ENCODE data around the gene DYNC1H1.
A peak's percentile ranks its signal among the peaks of the same experiment; 100 is the strongest.

The DYNC1H1 gene

DNA sequence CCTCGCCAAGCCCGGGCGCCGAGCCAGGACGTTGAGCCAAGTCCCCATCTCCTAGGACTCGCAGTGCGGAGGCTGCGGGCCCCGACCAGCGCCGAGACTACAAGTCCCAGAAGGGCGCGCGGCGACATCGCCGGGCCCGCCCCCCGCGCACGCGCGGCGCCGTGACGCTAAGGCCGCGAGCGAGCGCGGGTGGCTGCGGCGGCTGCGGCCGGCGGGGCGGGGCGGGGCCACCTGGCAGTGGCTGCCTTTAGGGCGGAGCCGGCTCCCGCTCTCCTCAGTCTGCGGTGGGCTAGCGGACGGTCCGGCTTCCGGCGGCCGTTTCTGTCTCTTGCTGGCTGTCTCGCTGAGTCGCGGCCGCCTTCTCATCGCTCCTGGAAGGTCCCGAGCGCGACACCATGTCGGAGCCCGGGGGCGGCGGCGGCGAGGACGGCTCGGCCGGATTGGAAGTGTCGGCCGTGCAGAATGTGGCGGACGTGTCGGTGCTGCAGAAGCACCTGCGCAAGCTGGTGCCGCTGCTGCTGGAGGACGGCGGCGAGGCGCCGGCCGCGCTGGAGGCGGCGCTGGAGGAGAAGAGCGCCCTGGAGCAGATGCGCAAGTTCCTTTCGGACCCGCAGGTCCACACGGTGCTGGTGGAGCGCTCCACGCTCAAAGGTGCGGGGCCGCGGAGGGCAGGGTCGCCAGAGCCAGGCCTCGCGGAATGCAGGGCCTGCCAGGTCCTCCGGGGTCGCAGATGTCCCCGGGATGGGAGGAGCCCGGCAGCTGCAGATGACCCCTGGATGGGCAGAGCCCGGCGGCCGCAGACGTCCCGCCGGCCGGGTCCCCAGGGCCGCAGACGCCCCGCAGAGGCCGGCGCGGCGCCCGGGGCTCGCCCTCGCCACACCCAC is at the start of gene DYNC1H1:
Gene DYNC1H1, plus strand, starts transcription at position 277 of the 884 bp plus-strand sequence. Its CDS starts 119 bp downstream, at position 396.
- DNase-seq (ENCODE audit: low read depth in 2 of 2): peak; percentile 87 to 90

DNA sequence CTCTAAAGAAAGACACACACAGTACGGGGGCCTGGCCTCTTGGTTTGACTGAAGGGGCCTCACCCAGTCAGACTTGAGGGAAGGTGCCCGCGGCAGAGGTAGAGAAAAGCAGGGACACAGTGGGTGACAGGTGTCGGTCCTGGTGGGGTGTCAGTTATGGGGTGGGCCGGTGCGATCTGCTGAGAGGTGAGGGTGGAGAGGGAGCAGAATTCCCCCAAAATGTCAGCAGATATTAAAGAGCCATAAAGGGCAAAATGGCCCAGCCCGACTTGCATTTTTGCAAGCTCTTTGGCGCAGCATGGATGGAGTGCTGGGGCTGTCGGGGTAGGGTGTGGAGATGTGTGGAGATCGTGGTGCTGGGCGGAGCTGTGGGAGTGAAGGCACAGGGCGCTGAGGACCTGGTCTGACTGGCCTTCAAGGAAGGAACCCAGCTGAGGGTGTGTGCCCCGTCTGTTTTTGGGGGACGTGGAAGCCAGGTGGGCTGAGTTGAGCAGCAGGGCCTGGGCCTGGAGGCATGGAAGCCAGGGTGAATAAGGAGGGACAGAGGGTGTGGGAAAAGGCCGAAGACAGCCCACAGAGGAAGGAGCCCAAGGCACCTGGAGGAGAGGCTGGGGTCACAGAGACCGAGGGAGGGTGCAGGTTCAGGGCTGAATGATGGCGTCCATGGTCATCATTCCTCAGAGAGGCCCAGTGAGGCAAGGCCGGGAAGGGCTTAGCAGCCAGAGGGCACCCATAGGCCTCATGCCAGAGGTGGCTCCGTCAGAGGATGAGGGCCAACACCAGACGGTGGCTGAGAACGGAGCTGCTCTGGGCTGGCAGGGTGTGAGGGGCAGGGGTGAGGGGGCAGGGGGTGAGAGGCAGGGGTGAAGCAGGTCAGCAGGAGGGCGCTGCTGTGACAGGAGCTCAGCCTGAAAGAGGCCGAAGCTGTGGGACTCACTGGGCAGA is 48.2 kb upstream of the DYNC1H1 start:
- DNase-seq (ENCODE audit: low read depth in 2 of 2): no peak

DNA sequence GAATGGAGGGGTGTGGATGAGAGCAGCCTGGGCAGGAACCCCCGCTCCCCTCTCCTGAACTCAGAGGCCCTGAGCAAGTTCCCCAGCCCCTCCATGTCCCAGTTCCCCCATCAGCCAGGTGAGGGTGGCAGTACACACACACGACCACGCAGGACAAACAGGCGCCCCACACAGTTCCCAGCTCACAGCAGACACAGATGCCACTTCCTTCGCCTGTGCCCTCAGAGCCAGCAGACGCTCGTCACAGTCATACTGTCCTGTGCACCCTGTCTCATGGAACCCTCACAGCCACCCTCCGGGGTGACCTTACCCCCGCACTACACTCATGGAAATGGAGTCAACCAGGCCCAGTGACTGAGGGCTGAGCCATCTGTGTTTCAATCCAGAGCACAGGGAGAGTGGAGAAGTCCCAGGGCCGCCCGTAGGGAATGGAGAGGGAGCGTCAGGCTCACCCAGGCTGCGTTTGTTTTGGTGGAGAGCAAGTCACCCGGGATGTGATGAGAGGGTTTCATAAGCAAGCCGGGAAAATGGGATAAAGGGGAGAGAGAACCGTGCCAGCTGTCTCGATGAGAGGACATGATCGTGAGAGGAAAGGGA is 47.5 kb upstream of the DYNC1H1 start:
- no peak for DNase-seq (ENCODE audit: low read depth in 2 of 2)

DNA sequence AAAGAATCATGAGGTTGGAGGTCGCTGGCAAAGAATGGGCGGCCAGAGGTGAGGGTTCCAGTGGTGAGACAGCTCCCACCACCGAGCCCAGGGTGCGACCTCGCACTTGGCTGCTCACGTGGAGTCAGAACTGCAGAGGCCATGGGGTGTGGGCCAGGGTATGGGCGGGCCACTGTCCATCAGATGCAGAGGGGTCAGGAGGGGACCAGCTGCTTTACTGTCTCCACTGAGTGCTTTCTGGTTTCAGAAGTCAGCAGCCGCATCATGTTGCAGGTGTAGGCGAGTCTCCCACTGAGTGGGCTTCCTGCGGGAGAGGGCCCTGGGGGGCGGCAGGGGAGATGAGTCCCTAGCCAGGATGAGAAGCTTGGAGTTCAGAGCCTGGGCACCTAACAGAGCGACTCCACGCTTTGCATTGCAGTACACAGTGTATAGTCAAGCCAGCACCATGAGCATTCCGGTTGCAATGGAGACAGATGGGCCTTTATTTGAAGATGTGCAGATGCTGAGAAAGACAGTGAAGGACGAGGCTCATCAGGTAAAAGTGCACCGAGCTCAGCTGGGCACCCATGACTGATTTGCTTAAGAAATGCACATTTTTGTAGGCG is 46.9 kb upstream of the DYNC1H1 start:
- no peak for DNase-seq (ENCODE audit: low read depth in 2 of 2)

DNA sequence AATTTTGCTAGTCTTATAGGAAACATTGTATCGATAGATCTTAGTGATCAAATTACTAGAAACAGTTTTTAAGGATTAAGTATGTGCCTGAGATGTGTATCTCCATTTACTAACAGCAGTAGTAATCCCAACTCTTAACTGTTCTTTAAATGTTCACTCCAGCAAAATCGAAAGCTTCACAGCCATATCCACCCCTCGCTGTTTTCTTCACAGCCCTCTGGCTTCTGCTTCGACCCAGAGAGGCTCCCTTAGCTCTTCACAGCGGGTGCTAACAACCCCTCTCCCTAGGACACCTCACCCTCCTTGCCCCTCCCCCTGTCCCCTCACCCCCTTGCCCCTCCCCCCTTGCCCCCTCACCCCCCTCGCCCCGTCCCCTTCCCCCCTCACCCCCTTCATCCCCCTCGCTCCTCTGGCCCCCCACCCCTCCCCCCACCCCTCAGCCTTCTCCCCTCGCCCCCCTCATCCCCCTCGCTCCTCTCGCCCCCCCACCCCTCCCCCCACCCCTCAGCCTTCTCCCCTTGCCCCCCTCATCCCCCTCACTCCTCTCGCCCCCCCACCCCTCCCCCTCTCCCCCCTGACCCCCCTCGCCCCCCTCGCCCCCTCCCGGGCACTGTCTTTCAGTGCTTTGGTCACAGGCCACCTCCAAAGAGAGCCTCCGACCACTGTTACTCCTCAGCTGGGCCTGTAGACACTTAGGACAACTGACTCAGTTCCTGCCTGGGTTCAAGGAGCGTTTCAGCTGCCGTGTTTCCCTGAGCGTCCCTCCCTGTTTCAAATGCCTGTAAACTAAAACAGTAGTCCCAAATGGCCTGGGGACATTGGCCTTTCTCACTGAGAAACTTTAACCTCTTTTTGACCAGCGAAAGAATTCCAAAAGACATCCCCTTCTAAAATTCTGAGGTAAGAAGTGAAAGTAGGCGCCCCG is 46.0 kb upstream of the DYNC1H1 start:
- DNase-seq (ENCODE audit: low read depth in 2 of 2): no peak

DNA sequence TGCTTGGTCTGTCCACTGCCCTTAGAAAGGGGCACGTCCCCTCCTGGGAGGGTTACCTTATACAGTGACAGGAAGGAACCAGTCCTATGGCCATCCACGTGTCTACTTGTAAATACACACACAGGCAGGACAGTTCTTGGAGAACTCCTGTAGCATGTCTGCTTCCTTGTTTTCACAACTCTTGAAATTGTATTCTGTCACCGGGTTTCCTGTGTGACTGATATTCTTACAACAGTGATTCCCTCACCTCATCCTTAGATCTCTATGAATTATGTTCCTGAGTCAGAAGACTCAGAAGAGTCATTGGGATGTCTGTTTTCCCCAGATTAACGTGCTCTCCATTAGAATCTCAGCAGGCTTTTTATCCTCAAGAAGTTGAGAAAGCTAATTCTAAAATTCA is 44.1 kb upstream of the DYNC1H1 start:
- DNase-seq (ENCODE audit: low read depth in 2 of 2): no peak

DNA sequence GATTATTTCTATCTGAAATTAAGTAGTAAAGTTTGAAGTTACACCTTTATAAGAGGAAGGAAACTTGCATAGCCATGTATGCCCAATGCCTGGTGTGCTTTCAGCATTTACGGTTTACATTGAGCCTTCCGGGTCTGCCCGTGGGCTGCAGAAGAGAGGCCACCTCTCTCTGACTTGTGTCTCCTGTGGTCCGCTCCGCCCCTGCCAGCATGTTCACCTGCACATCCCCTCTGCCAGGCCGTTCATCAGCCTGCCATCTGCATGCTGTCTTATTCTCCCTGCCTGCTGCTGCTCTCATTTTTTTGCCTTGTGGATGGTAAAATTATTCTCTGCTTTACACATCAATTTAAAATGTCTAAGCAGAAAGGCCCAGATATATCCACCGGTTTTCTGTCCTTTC is 41.5 kb upstream of the DYNC1H1 start:
- DNase-seq (ENCODE audit: low read depth in 2 of 2): no peak

DNA sequence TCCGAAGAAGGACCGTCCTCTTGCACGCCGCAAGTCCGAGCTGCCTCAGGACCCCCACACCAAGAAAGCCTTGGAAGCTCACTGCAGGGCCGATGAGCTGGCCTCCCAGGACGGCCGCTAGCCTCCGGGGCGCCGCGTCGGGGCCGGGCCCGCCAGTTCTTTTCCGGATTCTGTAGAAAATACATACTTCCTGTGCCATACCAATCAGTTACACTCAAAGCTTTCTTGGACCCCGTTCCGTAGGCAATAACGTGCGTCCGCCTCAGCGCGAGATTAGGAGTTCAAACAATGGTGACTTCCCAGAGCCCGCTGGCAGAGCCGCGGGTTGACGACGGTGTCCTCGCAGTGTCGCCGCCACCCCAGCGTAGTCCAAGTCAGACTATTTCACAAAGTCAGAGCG is 39.2 kb upstream of the DYNC1H1 start:
- no peak for DNase-seq (ENCODE audit: low read depth in 2 of 2)

DNA sequence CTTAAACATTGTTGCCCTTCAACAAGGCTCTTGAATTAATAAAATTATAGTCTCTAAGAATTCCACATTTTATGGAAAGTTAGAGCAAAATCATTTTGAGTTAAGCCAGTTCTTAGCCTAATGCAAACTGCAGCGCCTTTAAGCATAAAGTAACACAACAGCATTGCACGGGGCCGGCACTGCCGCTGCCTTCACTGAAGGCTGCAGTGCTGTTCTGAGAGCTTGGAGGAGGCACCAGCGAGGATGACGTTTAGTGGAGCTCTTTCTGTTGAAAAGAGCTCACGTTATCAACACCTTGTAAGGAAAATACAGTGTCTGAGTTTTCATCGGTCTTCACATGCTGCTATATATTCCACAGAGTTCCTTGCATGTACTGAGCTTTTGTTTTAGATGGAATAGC is 38.3 kb upstream of the DYNC1H1 start:
- DNase-seq (ENCODE audit: low read depth in 2 of 2): no peak

DNA sequence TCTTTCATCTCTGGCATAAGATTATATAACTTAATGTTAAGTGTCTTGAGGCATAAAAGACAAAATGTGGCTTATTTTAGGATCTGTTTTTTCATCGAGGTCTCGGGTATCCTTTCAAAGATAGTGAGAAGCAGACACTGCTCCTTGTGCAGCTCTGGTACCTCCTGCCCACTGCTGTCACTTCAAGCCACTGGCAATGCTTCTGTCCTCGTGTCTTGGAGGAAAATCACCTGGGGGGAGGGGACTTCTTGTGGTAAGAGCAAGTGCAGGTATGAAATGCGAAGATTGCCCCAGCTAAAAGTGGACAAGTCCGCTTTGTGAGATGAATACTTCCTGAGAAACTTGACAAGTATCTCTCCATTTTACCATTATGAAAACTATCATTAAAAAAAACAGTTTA is 37.8 kb upstream of the DYNC1H1 start:
- DNase-seq (ENCODE audit: low read depth in 2 of 2): no peak

DNA sequence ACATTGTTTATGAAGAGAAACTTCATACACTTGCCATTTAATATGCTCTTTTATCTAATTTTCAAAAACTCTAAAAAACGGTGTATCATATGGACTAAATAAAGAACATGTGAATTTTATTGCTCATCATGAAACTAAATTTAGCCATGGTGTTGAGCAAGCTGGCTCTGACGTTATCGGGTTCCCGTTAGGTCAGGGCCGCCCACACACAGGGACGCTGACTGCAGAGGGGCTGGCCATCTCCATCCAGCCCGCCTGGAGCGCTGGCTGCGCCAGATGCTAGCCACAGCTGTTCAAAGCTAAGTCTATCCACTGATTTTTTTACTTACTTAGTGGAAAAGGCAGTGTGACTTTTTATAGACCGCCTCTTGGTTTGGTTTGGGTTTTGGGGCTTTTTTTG is 36.5 kb upstream of the DYNC1H1 start:
- DNase-seq (ENCODE audit: low read depth in 2 of 2): peak in 1 of 2 donors; percentile 25

DNA sequence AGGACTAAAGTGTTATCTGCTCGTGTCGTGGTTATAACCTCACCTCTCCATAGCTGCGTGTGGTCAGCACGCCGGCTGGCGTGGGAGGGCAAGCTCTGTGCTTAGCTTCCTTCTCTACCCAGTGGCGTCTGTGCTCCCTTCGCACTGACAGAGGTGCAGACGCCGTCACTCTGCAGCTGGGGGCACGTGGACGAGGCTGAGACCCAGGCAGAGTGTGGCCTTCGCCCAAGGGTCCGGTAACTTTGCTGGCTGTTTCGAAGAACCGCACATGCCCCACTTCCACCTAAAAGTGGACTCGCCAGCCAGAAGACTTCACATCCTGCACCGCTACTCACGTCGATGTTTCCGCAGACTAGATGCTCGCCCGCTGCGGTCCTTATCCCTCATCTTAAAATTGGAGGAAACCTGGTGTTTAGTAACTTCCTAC is 35.9 kb upstream of the DYNC1H1 start:
- no peak for DNase-seq (ENCODE audit: low read depth in 2 of 2)

DNA sequence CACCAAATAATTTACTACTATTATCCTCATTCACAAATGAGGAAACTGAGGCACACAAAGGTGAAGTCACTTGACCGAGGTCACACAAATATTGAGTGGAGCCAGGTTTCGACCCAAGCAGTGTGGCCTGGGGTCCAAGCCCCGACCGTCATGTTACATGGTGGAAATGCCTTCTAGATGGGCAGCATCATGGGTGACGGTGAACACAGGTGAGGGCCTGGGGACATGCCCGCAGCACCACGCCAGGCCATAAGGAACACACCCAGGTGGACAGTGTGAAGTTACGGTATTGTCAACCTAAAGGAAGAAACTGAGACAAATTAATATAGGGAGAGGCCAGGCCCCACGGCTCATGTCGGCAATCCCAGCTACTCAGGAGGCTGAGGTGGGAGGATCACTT is 35.3 kb upstream of the DYNC1H1 start:
- DNase-seq (ENCODE audit: low read depth in 2 of 2): no peak

DNA sequence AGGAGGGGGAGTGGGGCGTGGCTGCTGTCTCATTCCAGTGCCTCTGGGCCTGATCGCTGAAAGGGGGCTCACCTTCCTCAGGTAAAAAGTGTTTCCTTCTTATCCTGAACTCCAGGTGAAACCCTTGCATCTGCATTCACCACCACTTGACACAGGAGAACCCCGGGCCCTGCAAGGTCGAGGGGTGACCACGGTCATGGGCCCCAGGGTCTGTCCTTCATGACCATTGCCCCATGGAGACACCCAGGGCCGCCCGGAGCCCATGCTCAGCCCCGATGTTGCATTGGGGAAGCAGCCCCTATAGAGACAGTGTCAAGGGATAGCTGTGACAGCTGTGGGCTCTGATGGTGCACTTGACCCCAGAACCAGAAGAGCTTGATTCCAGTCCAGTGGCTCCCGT is 34.4 kb upstream of the DYNC1H1 start:
- DNase-seq (ENCODE audit: low read depth in 2 of 2): no peak

DNA sequence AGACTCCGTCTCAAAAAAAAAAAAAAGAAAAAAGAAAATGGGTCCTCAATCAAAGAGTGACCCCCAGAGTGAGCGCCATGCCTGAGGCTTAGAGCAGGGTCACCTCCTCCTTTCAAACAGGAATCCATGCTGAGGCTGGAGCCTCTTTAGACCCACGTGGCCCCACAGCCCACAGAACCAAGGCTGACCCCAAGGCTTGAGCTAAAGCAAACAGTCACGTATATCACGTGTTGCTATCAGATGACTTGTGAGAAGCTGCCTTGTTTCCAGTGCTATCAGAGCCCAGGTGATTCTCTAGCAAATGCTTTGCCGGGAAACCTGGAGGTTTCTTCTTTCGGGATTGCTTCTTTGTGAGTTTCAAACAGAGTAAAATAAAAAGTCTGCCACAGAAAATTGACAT is 31.7 kb upstream of the DYNC1H1 start:
- no peak for DNase-seq (ENCODE audit: low read depth in 2 of 2)

DNA sequence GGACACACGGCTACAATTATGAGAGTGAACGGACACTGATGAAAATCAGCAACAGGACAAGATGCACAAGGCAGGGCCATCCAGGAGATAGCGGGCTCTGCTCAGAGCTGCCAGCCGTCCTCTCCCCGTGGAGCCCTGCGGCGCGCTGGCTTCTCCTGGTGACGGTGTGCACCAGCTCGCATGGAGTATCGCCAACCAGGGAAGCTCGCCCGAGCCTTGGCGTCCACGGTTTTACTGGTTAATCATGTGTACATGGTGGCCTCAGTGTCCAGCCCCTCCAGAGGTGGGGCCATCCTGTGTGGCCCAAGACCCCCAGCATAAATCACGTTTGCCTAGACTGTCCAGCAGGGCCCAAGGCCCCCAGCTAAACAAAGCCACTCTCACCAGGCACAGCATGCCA is 31.2 kb upstream of the DYNC1H1 start:
- DNase-seq (ENCODE audit: low read depth in 2 of 2): no peak

DNA sequence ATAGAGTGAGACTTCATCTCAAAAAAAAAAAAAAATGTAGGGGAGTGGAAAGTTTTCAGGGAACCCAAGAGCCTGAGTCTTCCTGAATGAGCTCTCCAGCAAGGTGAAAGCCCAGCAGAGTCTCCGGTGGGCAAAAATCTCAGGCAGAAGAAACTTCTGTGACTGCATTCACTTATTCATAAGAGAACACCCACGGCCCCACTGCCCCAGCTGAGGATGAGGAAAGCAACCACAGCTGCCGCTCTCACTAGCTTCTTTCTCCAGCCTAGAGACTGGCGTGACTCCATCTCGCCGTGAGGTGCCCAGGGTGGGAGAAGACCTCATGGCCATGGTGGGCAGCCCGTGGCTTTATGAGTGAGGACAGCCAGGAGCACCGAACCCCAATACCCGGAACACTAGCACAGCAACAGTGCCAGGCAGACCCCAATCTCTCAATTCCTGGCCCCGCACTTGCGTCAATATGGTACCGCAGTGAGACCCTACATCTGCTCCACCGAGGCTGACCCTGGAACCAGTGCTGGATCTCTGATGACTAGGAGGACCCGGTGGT is 29.7 kb upstream of the DYNC1H1 start:
- DNase-seq (ENCODE audit: low read depth in 2 of 2): no peak

DNA sequence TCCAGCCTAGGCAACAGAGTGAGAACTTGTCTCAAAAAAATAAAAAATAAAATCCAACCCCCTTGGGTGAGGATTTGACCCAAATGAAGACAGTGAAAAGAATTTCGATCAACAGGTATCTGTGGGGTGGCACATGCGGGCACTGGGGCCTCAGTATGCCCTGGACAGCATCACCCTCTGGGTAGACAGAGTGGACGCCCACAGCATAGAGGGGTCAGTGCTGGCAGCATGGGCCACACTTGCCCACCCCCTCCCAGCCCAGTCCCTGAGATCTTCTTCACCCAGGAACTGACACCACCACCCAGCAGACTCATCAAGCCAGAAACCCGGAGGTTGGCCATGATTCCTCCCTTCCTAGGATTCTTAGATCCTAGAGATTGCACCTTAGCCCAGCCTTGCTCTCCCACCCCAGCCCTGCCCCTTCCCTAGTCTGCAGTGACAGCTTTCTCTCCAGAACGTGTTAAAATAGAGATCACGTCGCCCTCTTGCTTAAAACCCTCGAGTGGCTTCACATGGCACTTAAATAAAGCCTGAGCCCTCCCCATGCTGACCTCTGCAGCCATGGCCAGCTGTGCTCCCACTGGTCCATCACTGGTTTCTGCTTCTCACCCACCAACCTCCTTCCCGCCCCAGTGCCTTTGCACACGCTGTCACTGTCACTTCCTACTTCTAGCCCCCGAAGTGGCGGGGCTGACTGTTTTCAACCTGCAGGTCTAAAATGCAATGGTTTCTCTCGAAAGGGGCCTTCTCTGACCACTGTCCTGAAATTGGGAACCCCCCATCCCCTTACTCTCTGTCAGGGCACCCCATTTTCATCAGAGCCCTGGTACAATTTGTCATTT is 26.2 kb upstream of the DYNC1H1 start:
- DNase-seq (ENCODE audit: low read depth in 2 of 2): no peak

DNA sequence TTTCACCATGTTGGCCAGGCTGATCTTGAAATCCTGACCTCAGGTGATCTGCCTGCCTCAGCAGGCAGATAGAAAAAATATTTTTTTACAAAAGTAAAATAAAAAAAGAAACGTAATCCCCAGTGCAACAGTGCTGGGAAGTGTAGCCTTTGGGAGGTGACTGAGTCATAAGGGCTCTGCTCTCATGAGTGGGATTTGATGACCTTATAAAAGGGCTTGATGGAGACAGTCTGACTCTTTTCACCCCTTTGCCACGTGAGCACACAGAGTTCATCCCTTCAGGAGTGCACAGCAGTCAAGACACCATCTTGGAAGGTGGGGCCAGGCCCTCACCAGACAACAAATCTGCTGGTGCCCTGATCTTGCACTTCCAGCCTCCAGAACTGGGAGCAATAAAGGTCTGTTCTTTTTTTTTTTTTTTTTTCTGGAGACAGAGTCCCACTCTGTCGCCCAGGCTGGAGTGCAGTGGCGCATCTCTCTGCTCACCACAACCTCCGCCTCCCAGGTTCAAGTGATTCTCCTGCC is 24.7 kb upstream of the DYNC1H1 start:
- DNase-seq (ENCODE audit: low read depth in 2 of 2): no peak

All from stimulated activated CD8-positive, alpha-beta memory T cell treated with anti-CD3 and anti-CD28 coated beads, Interleukin-15, amount 100 ng/mL, for 48 hours (primary cell).